H1 (cell line): ENCODE results near the gene SUMF1. TPM values are rescaled to one million over a fixed set of nuclear protein-coding genes. Genes with fewer than 3 reads are reported as not detected.

Source experiments
- CTCF ChIA-PET: fragments of 300-600 bp; sonication (Branson Sonifier 250); formaldehyde crosslinking; loops from one replicate; lab custom pipeline; 2021; ENCODE audit not compliant: partially characterized antibody; lab: Charles Lee
- POLR2A ChIA-PET: fragments of 300-600 bp; sonication (Branson Sonifier 250); formaldehyde crosslinking; loops from one replicate; lab custom pipeline; 2021; ENCODE audit warnings: inconsistent platforms; ENCODE audit not compliant: partially characterized antibody; lab: Charles Lee
- DNase-seq, 2 experiments: peaks; one replicate each; pipeline versions ENCODE4 v3.0.0 to v3.0.0-alpha.2; 2010 to 2022; ENCODE audit warnings: low spot score in 2 of 2, low read depth in 1 of 2, mixed read lengths in 1 of 2
- FAIRE-seq: peaks from 2 replicates; lab custom pipeline; 2011; peaks lifted over from hg19 to GRCh38; lab: Jason Lieb, UNC
- H2AFZ ChIP-seq: 2 replicates; pipeline ENCODE4 v1.8.1; 2012; ENCODE audit warnings: low read length, inconsistent platforms
- H2AK5ac ChIP-seq: 2 replicates; pipeline ENCODE4 v1.6.1; 2013; ENCODE audit warnings: low read depth, low read length
- H2BK120ac ChIP-seq: replicated peaks from 2 replicates; pipeline ENCODE3; 2013; ENCODE audit warnings: low read depth, low read length, inconsistent platforms
- H2BK12ac ChIP-seq: 2 replicates; pipeline ENCODE4 v1.6.1; 2013; ENCODE audit warnings: low read depth, low read length
- H2BK15ac ChIP-seq: 2 replicates; pipeline ENCODE4 v1.6.1; 2013; ENCODE audit warnings: low read length
- H2BK20ac ChIP-seq: 2 replicates; pipeline ENCODE4 v1.6.1; 2013; ENCODE audit warnings: low read length
- H2BK5ac ChIP-seq: 2 replicates; pipeline ENCODE4 v1.6.1; 2013; ENCODE audit warnings: low read depth, low read length
- H3K14ac ChIP-seq: 2 replicates; pipeline ENCODE4 v1.6.1; 2013; ENCODE audit warnings: inconsistent platforms; ENCODE audit not compliant: insufficient read length
- H3K18ac ChIP-seq: 2 replicates; pipeline ENCODE4 v1.6.1; 2013; ENCODE audit warnings: low read length; ENCODE audit errors: extremely low read depth
- H3K23ac ChIP-seq: 2 replicates; pipeline ENCODE4 v1.6.1; 2013; ENCODE audit warnings: inconsistent platforms; ENCODE audit not compliant: insufficient read length
- H3K23me2 ChIP-seq: 2 replicates; pipeline ENCODE4 v1.6.1; 2013; ENCODE audit warnings: low read depth, low read length
- H3K27ac ChIP-seq: 2 replicates; pipeline ENCODE4 v1.6.1; 2011; ENCODE audit warnings: low read depth, low read length, inconsistent platforms
- H3K27me3 ChIP-seq, 4 experiments: replicated peaks in 1 of 4; 1 replicate in 1 of 4; 2 replicates in 3 of 4; pipeline versions ENCODE4 v1.6.1 to v1.8.1; 2011 to 2013; ENCODE audit warnings: low read length in 3 of 4, mild to moderate bottlenecking in 3 of 4, inconsistent platforms in 2 of 4, mixed read lengths in 2 of 4, moderate library complexity in 1 of 4; ENCODE audit not compliant: control insufficient read depth in 3 of 4, insufficient read depth in 3 of 4; ENCODE audit errors: extremely low read depth in 1 of 4
- H3K36me3 ChIP-seq, 4 experiments: 2 replicates each; pipeline versions ENCODE4 v1.6.1 to v1.8.1; 2011 to 2013; ENCODE audit warnings: mild to moderate bottlenecking in 4 of 4, low read length in 3 of 4, moderate library complexity in 2 of 4, control low read depth in 1 of 4, inconsistent platforms in 1 of 4; ENCODE audit not compliant: insufficient read depth in 4 of 4, control insufficient read depth in 2 of 4
- H3K4ac ChIP-seq: replicated peaks from 2 replicates; pipeline ENCODE3; 2013; ENCODE audit warnings: low read length, low read depth, mixed read lengths, inconsistent platforms; ENCODE audit not compliant: insufficient read length
- H3K4me1 ChIP-seq, 4 experiments: replicated peaks in 1 of 4; 1 replicate in 1 of 4; 2 replicates in 3 of 4; pipeline versions ENCODE4 v1.6.1 to v1.8.1; 2011 to 2013; ENCODE audit warnings: low read length in 3 of 4, inconsistent platforms in 2 of 4, mixed read lengths in 1 of 4; ENCODE audit not compliant: insufficient read depth in 4 of 4, control insufficient read depth in 3 of 4
- H3K4me2 ChIP-seq, 2 experiments: 2 replicates each; pipeline versions ENCODE4 v1.6.1 to v1.8.1; 2011 to 2013; ENCODE audit warnings: low read depth in 2 of 2, low read length in 2 of 2, control low read depth in 1 of 2, inconsistent platforms in 1 of 2, mild to moderate bottlenecking in 1 of 2; ENCODE audit not compliant: insufficient read depth in 1 of 2
- H3K4me3 ChIP-seq, 4 experiments: fragments of 200-600, 300-600 bp in 1 of 4; sonication (generic), shearing (Covaris generic), sonication (Bioruptor Twin) in 1 of 4; 2 replicates each; pipeline versions ENCODE4 v1.5.1 to v1.8.1; 2011 to 2016; ENCODE audit warnings: low read length in 4 of 4, low read depth in 3 of 4, control low read depth in 2 of 4, inconsistent platforms in 2 of 4, mild to moderate bottlenecking in 2 of 4, mixed read lengths in 1 of 4, moderate library complexity in 1 of 4; ENCODE audit not compliant: insufficient read depth in 2 of 4; ENCODE audit errors: extremely low read depth in 1 of 4
- H3K56ac ChIP-seq: replicated peaks from 2 replicates; pipeline ENCODE3; 2013; ENCODE audit warnings: low read depth, mild to moderate bottlenecking, mixed read lengths, low read length, inconsistent platforms; ENCODE audit not compliant: insufficient read length
- H3K79me1 ChIP-seq: 2 replicates; pipeline ENCODE4 v1.6.1; 2013; ENCODE audit warnings: low read depth, low read length, control low read depth
- H3K79me2 ChIP-seq, 2 experiments: 2 replicates each; pipeline versions ENCODE4 v1.6.1 to v1.8.1; 2012 to 2013; ENCODE audit warnings: low read length in 2 of 2, mild to moderate bottlenecking in 2 of 2, inconsistent platforms in 1 of 2; ENCODE audit not compliant: insufficient read depth in 2 of 2, control insufficient read depth in 1 of 2
- H3K9ac ChIP-seq, 4 experiments: replicated peaks in 1 of 4; 1 replicate in 1 of 4; 2 replicates in 3 of 4; pipeline versions ENCODE4 v1.6.1 to v1.8.1; 2011 to 2013; ENCODE audit warnings: low read depth in 3 of 4, low read length in 3 of 4, control low read depth in 2 of 4, mild to moderate bottlenecking in 2 of 4, moderate library complexity in 2 of 4, inconsistent platforms in 1 of 4; ENCODE audit errors: extremely low read depth in 1 of 4
- H3K9me3 ChIP-seq, 2 experiments: 2 replicates each; pipeline versions ENCODE4 v1.6.1 to v1.8.1; 2012 to 2013; ENCODE audit warnings: mild to moderate bottlenecking in 2 of 2, moderate library complexity in 2 of 2, control low read depth in 1 of 2, inconsistent platforms in 1 of 2, low read depth in 1 of 2, low read length in 1 of 2, mixed read lengths in 1 of 2; ENCODE audit not compliant: insufficient read depth in 2 of 2
- H4K20me1 ChIP-seq, 2 experiments: replicated peaks in 1 of 2; 2 replicates each; pipeline versions ENCODE3 to v1.8.1; 2011 to 2013; ENCODE audit warnings: inconsistent platforms in 2 of 2, low read length in 2 of 2, mild to moderate bottlenecking in 1 of 2; ENCODE audit not compliant: insufficient read depth in 2 of 2, control insufficient read depth in 1 of 2
- H4K5ac ChIP-seq: 2 replicates; pipeline ENCODE4 v1.6.1; 2013; ENCODE audit warnings: low read length, low read depth, mixed read lengths, inconsistent platforms; ENCODE audit not compliant: insufficient read length
- H4K8ac ChIP-seq: 2 replicates; pipeline ENCODE4 v1.8.0; 2013; ENCODE audit warnings: mild to moderate bottlenecking, moderate library complexity, low read length, inconsistent platforms; ENCODE audit not compliant: insufficient read depth; ENCODE audit errors: extremely low read depth
- H4K91ac ChIP-seq: replicated peaks from 2 replicates; pipeline ENCODE3; 2013; ENCODE audit warnings: low read length, mixed read lengths, inconsistent platforms; ENCODE audit not compliant: insufficient read length
- CHD1 ChIP-seq: IDR thresholded peaks from 2 replicates; pipeline ENCODE4 v1.6.1; 2012; ENCODE audit warnings: low read depth, low read length, improper control_type of control experiment
- CHD2 ChIP-seq: IDR thresholded peaks from 2 replicates; pipeline ENCODE4 v1.6.1; 2012; ENCODE audit warnings: low read length, improper control_type of control experiment
- EP300 ChIP-seq, 2 experiments: IDR thresholded peaks; 1 replicate in 1 of 2; 2 replicates in 1 of 2; pipeline ENCODE4 v1.6.1; 2011 to 2012; ENCODE audit warnings: low read depth in 2 of 2, low read length in 2 of 2, mild to moderate bottlenecking in 2 of 2, borderline replicate concordance in 1 of 2, inconsistent platforms in 1 of 2, moderate library complexity in 1 of 2
- EZH2 ChIP-seq: fragments of 200-600 bp; sonication (generic); IDR thresholded peaks from 2 replicates; pipeline ENCODE4 v1.7.1; 2012; ENCODE audit warnings: low read depth, mild to moderate bottlenecking, moderate library complexity, low read length, inconsistent platforms; ENCODE audit not compliant: severe bottlenecking
- GABPA ChIP-seq: IDR thresholded peaks from 2 replicates; pipeline ENCODE4 v1.6.1; 2011; ENCODE audit warnings: mild to moderate bottlenecking, low read length, moderate library complexity, borderline replicate concordance; ENCODE audit not compliant: insufficient read depth
- POLR2AphosphoS5 ChIP-seq: IDR thresholded peaks from 2 replicates; pipeline ENCODE4 v1.6.1; 2011; ENCODE audit warnings: low read depth, low read length
- RFX5 ChIP-seq: IDR thresholded peaks from 2 replicates; pipeline ENCODE4 v1.6.1; 2011; ENCODE audit warnings: low read depth, low read length, improper control_type of control experiment, borderline replicate concordance
- SP4 ChIP-seq: IDR thresholded peaks from 2 replicates; pipeline ENCODE4 v1.6.1; 2012; ENCODE audit warnings: low read length, inconsistent platforms
- TAF1 ChIP-seq: IDR thresholded peaks from 2 replicates; pipeline ENCODE4 v1.6.1; 2011; ENCODE audit warnings: mild to moderate bottlenecking, low read depth, low read length
- WGBS, 2 experiments: shearing (Covaris generic) in 1 of 2; methylation state at CpG; one replicate each; pipeline versions ENCODE4 v1.1.6 to v1.1.7; 2013 to 2015; ENCODE audit warnings: low lambda C conversion rate in 2 of 2, mixed read lengths in 2 of 2, inconsistent platforms in 1 of 2, low coverage in 1 of 2, missing lambda C conversion rate in 1 of 2; ENCODE audit not compliant: insufficient replicate concordance in 2 of 2, insufficient coverage in 1 of 2, insufficient read length in 1 of 2; ENCODE audit errors: extremely low coverage in 1 of 2, missing lambda C conversion rate in 1 of 2; 5-methylcytosine and 5-hydroxymethylcytosine counted together
- polyA plus RNA-seq, 7 experiments: library from polyadenylated mRNA; depleted of rRNA in 3 of 7; stranded (reverse) in 5 of 7; unstranded in 2 of 7; fragments of >200 nt in 5 of 7; fragments of 200-250 nt in 2 of 7; gene quantifications; 1 replicate in 5 of 7; 2 replicates in 1 of 7; 4 replicates in 1 of 7; pipeline versions ENCODE4 v1.2.1 to v1.2.3, GENCODE V29; 2011 to 2013; ENCODE audit warnings: missing spikeins in 2 of 7, mixed read lengths in 2 of 7
- total RNA-seq: library from RNA; stranded (reverse); fragmentation: NEBNext Ultra II Directional; extraction: Animal tissue kit (Norgen Biotek cat#: 25700); gene quantifications from 2 replicates; pipeline ENCODE4 v1.2.1, GENCODE V29; 2021
- TF ChIP-seq, protein P1 (sequence below), 3 experiments: IDR thresholded peaks; 1 replicate in 2 of 3; 2 replicates in 1 of 3; pipeline versions ENCODE4 v1.5.1 to v1.6.1; 2011; ENCODE audit warnings: low read length in 3 of 3, mild to moderate bottlenecking in 3 of 3, inconsistent platforms in 2 of 3, low read depth in 1 of 3, moderate library complexity in 1 of 3; ENCODE audit not compliant: insufficient read depth in 1 of 3; ENCODE audit errors: control extremely low read depth in 1 of 3
- TF ChIP-seq, protein P2 (sequence below): IDR thresholded peaks from 2 replicates; pipeline ENCODE4 v1.6.1; 2012; ENCODE audit warnings: inconsistent platforms

The SUMF1 gene
- total and polyA plus RNA-seq, 2 of the 8 experiments (the other 6 are each of a cell fraction or from before 2014, with no cell fraction given), result 12.5 to 15.0 TPM

DNA sequence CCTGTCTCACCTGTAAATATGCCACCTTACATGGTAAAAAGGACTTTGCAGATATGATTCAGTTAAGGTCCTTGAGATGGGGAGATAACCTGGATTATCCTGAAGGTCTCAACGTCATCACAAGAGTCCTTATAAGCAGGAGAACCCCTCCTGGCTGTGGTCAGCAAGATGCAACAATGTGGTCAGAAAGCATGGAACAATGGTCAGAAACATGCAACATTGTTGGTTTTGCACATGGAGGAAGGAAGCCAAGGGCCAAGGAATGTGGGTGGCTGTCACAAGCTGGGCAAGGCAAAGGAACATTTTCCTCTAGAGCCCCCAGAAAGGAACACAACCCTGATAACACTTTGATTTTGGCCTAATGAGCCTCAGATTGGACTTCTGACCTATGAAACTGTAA lies 9.4 kb upstream of the SUMF1 start:
- CTCF ChIA-PET, result interaction anchor here (1.2 to 1.6 kb wide), 2 partner anchors 9 to 14 kb away, joined by 3 to 4 read pairs; no protein-coding TSS in a partner anchor
- H4K8ac ChIP-seq, result no peak overlapping the region
- H3K23me2 ChIP-seq, result 0 out of 2 replicates have a peak, but pooled peaks cover 2% of the 10 kb centered on the region
- DNase-seq (no peak), FAIRE-seq (no peak)
- H2AK5ac ChIP-seq, result no peak overlapping the region
- H3K18ac ChIP-seq, result no peak overlapping the region
- H3K4me2 ChIP-seq, result no peak overlapping the region
- no peak overlapping the region for H2BK15ac ChIP-seq
- H4K91ac ChIP-seq, result no peak overlapping the region
- H2BK120ac ChIP-seq, result no peak overlapping the region
- H3K14ac ChIP-seq, result no peak overlapping the region
- H2BK12ac ChIP-seq, result no peak overlapping the region
- no peak overlapping the region for H3K4me3 ChIP-seq
- H4K5ac ChIP-seq, result no peak overlapping the region
- no peaks in the 10 kb centered on the region for H3K36me3 ChIP-seq
- no peaks in the 10 kb centered on the region for H3K27me3 ChIP-seq
- H4K20me1 ChIP-seq, result no peaks in the 10 kb centered on the region
- no peak overlapping the region for H3K4ac ChIP-seq
- no peaks in the 10 kb centered on the region for H3K79me2 ChIP-seq
- no peak overlapping the region for H3K27ac ChIP-seq
- peak overlapping the region in 1 of 4 experiments; percentile 49; a peak in 1 of 7 replicates for H3K9ac ChIP-seq
- H3K9me3 ChIP-seq, result no peaks in the 10 kb centered on the region
- H3K56ac ChIP-seq, result no peak overlapping the region
- H3K79me1 ChIP-seq, result no peaks in the 10 kb centered on the region
- no peak overlapping the region for H3K23ac ChIP-seq
- no peaks in the 10 kb centered on the region; a peak in 1 of 7 replicates for H3K4me1 ChIP-seq
- POLR2A ChIA-PET, result interaction anchor here (2.0 to 2.8 kb wide), 2 partner anchors 9 to 17 kb away, joined by 8 to 26 read pairs; partner anchors contain the start of genes ITPR1 and SUMF1
- no peak overlapping the region for H2BK20ac ChIP-seq
- no peak overlapping the region for H2AFZ ChIP-seq
- WGBS, 2 experiments, result 88% methylated on average over 1 of the region's 1 CpG; no CpG with 5 or more reads in 1 of the 2 experiments
- no peak overlapping the region for H2BK5ac ChIP-seq
- TF ChIP-seq TAF1 (no peak), SP4 (no peak), CHD1 (no peak), EZH2 (no peak), RFX5 (no peak), CHD2 (no peak), POLR2AphosphoS5 (no peak), GABPA (no peak), EP300 (IDR thresholded peaks at IDR 0.05; ENCODE audit: borderline replicate concordance in 1 of 2, low read depth in 2 of 2, low read length in 2 of 2) (no peak)
- TF ChIP-seq, protein P1, sequence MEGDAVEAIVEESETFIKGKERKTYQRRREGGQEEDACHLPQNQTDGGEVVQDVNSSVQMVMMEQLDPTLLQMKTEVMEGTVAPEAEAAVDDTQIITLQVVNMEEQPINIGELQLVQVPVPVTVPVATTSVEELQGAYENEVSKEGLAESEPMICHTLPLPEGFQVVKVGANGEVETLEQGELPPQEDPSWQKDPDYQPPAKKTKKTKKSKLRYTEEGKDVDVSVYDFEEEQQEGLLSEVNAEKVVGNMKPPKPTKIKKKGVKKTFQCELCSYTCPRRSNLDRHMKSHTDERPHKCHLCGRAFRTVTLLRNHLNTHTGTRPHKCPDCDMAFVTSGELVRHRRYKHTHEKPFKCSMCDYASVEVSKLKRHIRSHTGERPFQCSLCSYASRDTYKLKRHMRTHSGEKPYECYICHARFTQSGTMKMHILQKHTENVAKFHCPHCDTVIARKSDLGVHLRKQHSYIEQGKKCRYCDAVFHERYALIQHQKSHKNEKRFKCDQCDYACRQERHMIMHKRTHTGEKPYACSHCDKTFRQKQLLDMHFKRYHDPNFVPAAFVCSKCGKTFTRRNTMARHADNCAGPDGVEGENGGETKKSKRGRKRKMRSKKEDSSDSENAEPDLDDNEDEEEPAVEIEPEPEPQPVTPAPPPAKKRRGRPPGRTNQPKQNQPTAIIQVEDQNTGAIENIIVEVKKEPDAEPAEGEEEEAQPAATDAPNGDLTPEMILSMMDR (IDR thresholded peaks at IDR 0.05; ENCODE audit: control extremely low read depth in 1 of 3, insufficient read depth in 1 of 3, low read depth in 1 of 3, low read length in 3 of 3), result no peak
- TF ChIP-seq, protein P2, sequence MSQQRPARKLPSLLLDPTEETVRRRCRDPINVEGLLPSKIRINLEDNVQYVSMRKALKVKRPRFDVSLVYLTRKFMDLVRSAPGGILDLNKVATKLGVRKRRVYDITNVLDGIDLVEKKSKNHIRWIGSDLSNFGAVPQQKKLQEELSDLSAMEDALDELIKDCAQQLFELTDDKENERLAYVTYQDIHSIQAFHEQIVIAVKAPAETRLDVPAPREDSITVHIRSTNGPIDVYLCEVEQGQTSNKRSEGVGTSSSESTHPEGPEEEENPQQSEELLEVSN, result no peak
